Lung (tissue), 12 donors: ENCODE data around the gene UBE2O. TPM values are rescaled to one million over a fixed set of nuclear protein-coding genes. Genes with fewer than 3 reads are reported as not detected.

Experiments
- ATAC-seq: fragments of 200-7000 bp; cut with Tn5 transposase; one replicate; pipeline ENCODE4 v1.9.1; 2020; ENCODE audit warnings: moderate number of reproducible peaks; ENCODE audit not compliant: insufficient read depth, low FRiP score
- DNase-seq, 3 donors: peaks; one replicate each; pipeline ENCODE4 v3.0.0-alpha.2; 2013 to 2017
- H3K27ac ChIP-seq, 2 donors: one replicate each; pipeline ENCODE4 v1.5.1; 2013; ENCODE audit warnings: mild to moderate bottlenecking in 2 of 2, moderate library complexity in 2 of 2, control low read depth in 1 of 2, inconsistent platforms in 1 of 2, low read depth in 1 of 2, low read length in 1 of 2
- H3K27me3 ChIP-seq, 3 donors: one replicate each; pipeline ENCODE4 v1.5.1; 2013; ENCODE audit warnings: low read length in 2 of 3; ENCODE audit not compliant: control insufficient read depth in 3 of 3, insufficient read depth in 3 of 3
- H3K36me3 ChIP-seq, 4 donors: one replicate each; pipeline ENCODE4 v1.5.1; 2013; ENCODE audit warnings: low read length in 4 of 4, mild to moderate bottlenecking in 1 of 4, moderate library complexity in 1 of 4; ENCODE audit not compliant: control insufficient read depth in 4 of 4, insufficient read depth in 4 of 4
- H3K4me1 ChIP-seq, 5 donors: one replicate each; pipeline ENCODE4 v1.5.1; 2013; ENCODE audit warnings: low read length in 5 of 5, mild to moderate bottlenecking in 2 of 5, moderate library complexity in 1 of 5; ENCODE audit not compliant: control insufficient read depth in 5 of 5, insufficient read depth in 5 of 5
- H3K4me3 ChIP-seq: one replicate; pipeline ENCODE4 v1.5.1; 2013; ENCODE audit warnings: mild to moderate bottlenecking, control low read depth, moderate library complexity
- H3K9ac ChIP-seq, 2 donors: one replicate each; pipeline ENCODE4 v1.5.1; 2013; ENCODE audit warnings: low read length in 2 of 2, control low read depth in 1 of 2; ENCODE audit not compliant: insufficient read depth in 1 of 2
- H3K9me3 ChIP-seq, 4 donors: one replicate each; pipeline ENCODE4 v1.5.1; 2013; ENCODE audit warnings: low read length in 3 of 4, mild to moderate bottlenecking in 1 of 4, moderate library complexity in 1 of 4; ENCODE audit not compliant: control insufficient read depth in 4 of 4, insufficient read depth in 3 of 4
- WGBS, 2 donors: extraction: QIAGEN DNeasy Blood & Tissue Kit; methylation state at CpG; one replicate each; pipeline ENCODE4 v1.1.7; 2013; 5-methylcytosine and 5-hydroxymethylcytosine counted together
- polyA plus RNA-seq, 2 donors: library from polyadenylated mRNA; stranded (reverse); fragments of 200-250 nt; gene quantifications; one replicate each; pipeline ENCODE4 v1.2.1, GENCODE V29; 2013
- total RNA-seq, 2 donors: library from RNA; depleted of rRNA in 1 of 2; stranded (reverse); fragments of >200 nt in 1 of 2; gene quantifications; one replicate each; pipeline ENCODE4 v1.2.1, GENCODE V29; 2014 to 2021
- TF ChIP-seq, protein P1 (sequence below): IDR thresholded peaks from 2 replicates; pipeline ENCODE4 v1.5.1; 2012; ENCODE audit warnings: mild to moderate bottlenecking; ENCODE audit errors: control extremely low read depth, extremely low read depth
- donor health status: control.
- donor health status: control.
- donor health status: Bipolar disorder and iron deficiency.
- donor health status: healthy.
- donor health status: DM: yes; HTN: yes; CAD: no.

UBE2O gene
- total and polyA plus RNA-seq, 4 donors, result 10.8 to 24.6 (median 17.7) TPM

DNA sequence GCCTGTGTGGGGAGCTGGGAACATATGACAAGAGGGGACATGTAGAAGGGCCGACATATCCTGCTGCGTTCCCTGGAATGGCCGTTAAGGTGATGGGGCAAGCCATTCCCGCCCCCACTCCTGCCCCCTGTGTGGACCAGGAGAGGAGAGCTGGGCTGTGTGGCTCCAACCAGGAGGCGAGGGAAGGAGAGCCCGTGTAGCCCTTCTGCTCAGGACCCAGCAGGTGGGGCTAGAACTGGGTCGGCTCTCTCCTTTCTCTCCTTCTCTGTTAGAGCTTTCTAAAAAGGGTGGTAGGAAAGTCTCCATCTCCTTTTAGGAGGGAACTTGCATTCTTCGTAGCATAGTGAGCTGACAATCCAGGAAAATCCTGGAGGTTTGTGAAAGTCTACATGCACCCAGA lies 55.8 kb downstream of the UBE2O start:
- peaks cover 20 to 65% (median 36%) of the 10 kb centered on the region in 4 donors for H3K36me3 ChIP-seq

DNA sequence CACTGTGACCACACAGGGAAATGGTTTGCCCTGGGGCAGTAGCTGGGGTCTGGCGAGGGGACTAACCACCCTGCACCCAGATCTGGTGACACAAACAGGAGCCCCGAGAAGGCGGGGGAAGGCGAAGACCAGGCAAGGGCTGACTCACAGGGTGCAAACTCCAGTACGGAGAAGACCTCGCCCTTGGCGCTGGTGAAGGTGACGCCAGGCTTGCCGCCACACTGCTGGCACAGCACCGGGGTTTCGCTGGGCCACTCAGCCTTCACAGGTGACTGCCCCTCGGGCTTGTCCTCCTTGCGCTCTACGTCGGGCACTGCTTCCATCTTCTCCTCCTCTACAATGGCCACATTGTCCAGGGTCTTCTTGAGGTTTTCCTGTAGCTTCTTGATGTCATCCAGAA lies 57.0 kb downstream of the UBE2O start:
- Histone ChIP-seq H3K27me3 (no peaks in the 10 kb centered on the region), H3K9me3 (no peaks in the 10 kb centered on the region), H3K27ac (no peak overlapping the region), H3K36me3 (peaks cover 18 to 67% (median 35%) of the 10 kb centered on the region in 4 donors), H3K9ac (no peak overlapping the region), H3K4me3 (no peak overlapping the region), H3K4me1 (no peaks in the 10 kb centered on the region)
- ATAC-seq, result no peak
- DNase-seq, result no peak
- TF ChIP-seq, protein P1, sequence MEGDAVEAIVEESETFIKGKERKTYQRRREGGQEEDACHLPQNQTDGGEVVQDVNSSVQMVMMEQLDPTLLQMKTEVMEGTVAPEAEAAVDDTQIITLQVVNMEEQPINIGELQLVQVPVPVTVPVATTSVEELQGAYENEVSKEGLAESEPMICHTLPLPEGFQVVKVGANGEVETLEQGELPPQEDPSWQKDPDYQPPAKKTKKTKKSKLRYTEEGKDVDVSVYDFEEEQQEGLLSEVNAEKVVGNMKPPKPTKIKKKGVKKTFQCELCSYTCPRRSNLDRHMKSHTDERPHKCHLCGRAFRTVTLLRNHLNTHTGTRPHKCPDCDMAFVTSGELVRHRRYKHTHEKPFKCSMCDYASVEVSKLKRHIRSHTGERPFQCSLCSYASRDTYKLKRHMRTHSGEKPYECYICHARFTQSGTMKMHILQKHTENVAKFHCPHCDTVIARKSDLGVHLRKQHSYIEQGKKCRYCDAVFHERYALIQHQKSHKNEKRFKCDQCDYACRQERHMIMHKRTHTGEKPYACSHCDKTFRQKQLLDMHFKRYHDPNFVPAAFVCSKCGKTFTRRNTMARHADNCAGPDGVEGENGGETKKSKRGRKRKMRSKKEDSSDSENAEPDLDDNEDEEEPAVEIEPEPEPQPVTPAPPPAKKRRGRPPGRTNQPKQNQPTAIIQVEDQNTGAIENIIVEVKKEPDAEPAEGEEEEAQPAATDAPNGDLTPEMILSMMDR, result no peak
- 97% methylated on average over 15 of the region's 15 CpGs for WGBS, 2 donors

More for the DNA sequence above, 55.8 kb downstream of the UBE2O start:
- TF ChIP-seq, protein P1, result no peak
- DNase-seq, result no peak
- 91 to 92% methylated on average over 8 of the region's 8 CpGs for WGBS, 2 donors
- no peaks in the 10 kb centered on the region for H3K9me3 ChIP-seq
- H3K4me3 ChIP-seq, result no peak overlapping the region
- no peaks in the 10 kb centered on the region for H3K27me3 ChIP-seq
- ATAC-seq, result no peak
- no peak overlapping the region for H3K27ac ChIP-seq
- no peak overlapping the region for H3K9ac ChIP-seq
- no peaks in the 10 kb centered on the region for H3K4me1 ChIP-seq

DNA sequence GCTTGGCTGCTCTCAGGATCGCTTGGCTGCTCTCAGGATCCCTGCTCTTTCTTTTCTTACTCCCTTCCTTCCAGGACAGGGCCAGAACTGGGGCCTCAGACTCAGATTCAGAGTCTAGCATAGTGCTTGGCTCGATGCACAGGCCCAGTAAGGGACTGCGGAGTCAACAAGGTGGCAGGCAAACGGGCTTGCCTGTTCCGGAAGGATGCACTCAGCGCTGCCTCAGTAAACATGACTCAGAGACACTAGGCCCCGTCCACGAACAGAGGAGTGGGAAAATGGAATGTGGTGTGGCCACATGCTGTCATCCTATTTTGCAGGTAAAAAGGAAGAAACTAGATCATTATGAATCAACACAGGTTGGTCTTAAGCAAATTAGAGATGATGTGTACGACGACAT lies 58.8 kb downstream of the UBE2O start:
- Histone ChIP-seq H3K4me1 (no peaks in the 10 kb centered on the region), H3K4me3 (no peak overlapping the region), H3K27me3 (no peaks in the 10 kb centered on the region), H3K9me3 (no peaks in the 10 kb centered on the region), H3K27ac (no peak overlapping the region), H3K36me3 (peaks cover 18 to 58% (median 37%) of the 10 kb centered on the region in 4 donors), H3K9ac (no peak overlapping the region)
- DNase-seq (no peak), ATAC-seq (no peak)
- whole genome bisulfite sequencing, 2 donors, result 91 to 95% methylated on average over 10 of the region's 10 CpGs
- TF ChIP-seq, protein P1, result no peak

DNA sequence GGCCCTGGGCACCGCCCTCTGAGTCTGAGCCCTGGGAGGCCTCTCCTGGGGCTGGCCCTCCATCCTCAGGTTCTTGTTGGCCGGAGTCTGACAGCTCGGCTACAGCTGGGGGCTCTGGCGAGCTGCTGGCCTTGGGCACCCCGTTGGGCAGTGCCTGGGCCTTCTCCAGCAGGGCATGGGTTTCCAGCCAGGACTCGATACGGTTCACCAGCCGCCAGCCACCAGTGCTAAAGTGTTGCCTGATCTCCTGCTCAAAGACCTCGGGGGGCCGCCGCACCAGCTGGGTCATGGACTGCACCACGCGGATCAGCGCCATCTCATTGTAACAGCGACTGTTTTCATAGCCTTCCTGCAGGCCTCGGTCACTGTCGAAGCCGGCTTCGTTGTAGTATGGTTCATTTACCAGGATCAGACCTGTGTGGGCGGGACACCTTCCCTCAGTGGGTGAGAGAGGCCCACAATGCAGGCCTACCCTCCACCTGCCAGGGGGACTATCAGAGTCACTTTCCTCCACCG lies 61.7 kb downstream of the UBE2O start:
- no peak for ATAC-seq
- H3K9me3 ChIP-seq, result no peaks in the 10 kb centered on the region
- H3K9ac ChIP-seq, result no peak overlapping the region
- TF ChIP-seq, protein P1, result no peak
- H3K4me3 ChIP-seq, result no peak overlapping the region
- peaks cover 0 to 3% (median 0%) of the 10 kb centered on the region in 5 donors for H3K4me1 ChIP-seq
- H3K27me3 ChIP-seq, result no peaks in the 10 kb centered on the region
- DNase-seq, result no peak
- H3K36me3 ChIP-seq, result peaks cover 6 to 37% (median 23%) of the 10 kb centered on the region in 4 donors
- no peak overlapping the region for H3K27ac ChIP-seq
- WGBS, 2 donors, result 96 to 98% methylated on average over 21 of the region's 21 CpGs
